K562 (cell line): Measurements from ENCODE around the gene HDAC9. TPM values are rescaled to one million over a fixed set of nuclear protein-coding genes. Genes with fewer than 3 reads are reported as not detected.

Experiments
- ATAC-seq: fragments of 200-7000 bp; cut with Tn5 transposase; 3 replicates; pipeline ENCODE4 v1.9.1; 2020; ENCODE audit warnings: moderate library complexity
- BruUV-seq: library from RNA; stranded (reverse); fragments of 400-500 nt; replicated peaks from 2 replicates; lab custom pipeline; 2021; lab: Mats Ljungman, UMichigan
- CTCF ChIA-PET: fragments of 300-600 bp; formaldehyde crosslinking; extraction: SDS; loops from one replicate; lab custom pipeline; 2021; ENCODE audit warnings: low intra/inter-chr PET ratio; lab: Yijun Ruan, JAX
- POLR2A ChIA-PET: fragments of 300-600, 350-650 bp; sonication (Branson Sonifier 250); formaldehyde crosslinking; extraction: SDS; loops from one replicate; lab custom pipeline; 2021; ENCODE audit warnings: antibody characterized with exemption, inconsistent platforms; lab: Yijun Ruan, JAX
- DNase-seq, 4 experiments: peaks; one replicate each; pipeline versions ENCODE4 v3.0.0 to v3.0.0-alpha.2; 2011 to 2018; ENCODE audit warnings: low spot score in 3 of 4, mixed read lengths in 3 of 4; ENCODE audit errors: extremely low read depth in 1 of 4
- FAIRE-seq: peaks from 2 replicates; lab custom pipeline; 2011; peaks lifted over from hg19 to GRCh38; lab: Jason Lieb, UNC
- H2AFZ ChIP-seq: 2 replicates; pipeline ENCODE4 v1.6.0; 2011; ENCODE audit warnings: low read depth, low read length, control low read depth, inconsistent platforms
- H3K27ac ChIP-seq: fragments of 200-600 bp; 3 replicates; pipeline ENCODE4 v1.8.0; 2011; ENCODE audit warnings: low read depth, mild to moderate bottlenecking, control low read depth, inconsistent platforms, low read length, moderate library complexity, mixed read lengths; ENCODE audit errors: extremely low read depth
- H3K27me3 ChIP-seq, 2 experiments: fragments of 300-600 bp in 1 of 2; 2 replicates in 1 of 2; 3 replicates in 1 of 2; pipeline versions ENCODE4 v1.6.0 to v1.8.0; 2011; ENCODE audit warnings: inconsistent platforms in 2 of 2, low read length in 2 of 2, mild to moderate bottlenecking in 1 of 2, mixed read lengths in 1 of 2, moderate library complexity in 1 of 2; ENCODE audit not compliant: control insufficient read depth in 2 of 2, insufficient read depth in 2 of 2
- H3K36me3 ChIP-seq: fragments of 300-600 bp; 3 replicates; pipeline ENCODE4 v1.8.0; 2011; ENCODE audit warnings: mild to moderate bottlenecking, low read length, inconsistent platforms; ENCODE audit not compliant: control insufficient read depth, insufficient read depth
- H3K4me1 ChIP-seq, 2 experiments: fragments of 200-600 bp in 1 of 2; replicated peaks in 1 of 2; 2 replicates in 1 of 2; 3 replicates in 1 of 2; pipeline versions ENCODE4 v1.5.1 to v1.8.0; 2011; ENCODE audit warnings: inconsistent platforms in 2 of 2, low read length in 2 of 2, mild to moderate bottlenecking in 1 of 2, mixed read lengths in 1 of 2, moderate library complexity in 1 of 2; ENCODE audit not compliant: control insufficient read depth in 2 of 2, insufficient read depth in 2 of 2
- H3K4me2 ChIP-seq: 2 replicates; pipeline ENCODE4 v1.6.1; 2011; ENCODE audit warnings: low read length, control low read depth, inconsistent platforms, mixed read lengths; ENCODE audit not compliant: insufficient read depth
- H3K4me3 ChIP-seq: fragments of 200-600 bp; sonication (generic), shearing (Covaris generic); 2 replicates; pipeline ENCODE4 v1.5.1; 2016; ENCODE audit warnings: control low read depth, inconsistent platforms
- H3K79me2 ChIP-seq: fragments of 200-600 bp; 3 replicates; pipeline ENCODE4 v1.8.0; 2011; ENCODE audit warnings: low read length, inconsistent platforms; ENCODE audit not compliant: control insufficient read depth, insufficient read depth
- H3K9ac ChIP-seq, 2 experiments: 2 replicates each; pipeline versions ENCODE4 v1.6.0 to v1.6.1; 2011; ENCODE audit warnings: low read depth in 2 of 2, low read length in 2 of 2, control low read depth in 1 of 2, inconsistent platforms in 1 of 2, mild to moderate bottlenecking in 1 of 2, mixed read lengths in 1 of 2; ENCODE audit not compliant: insufficient read depth in 1 of 2
- H3K9me1 ChIP-seq: one replicate; pipeline ENCODE4 v1.6.0; 2011; ENCODE audit warnings: inconsistent platforms, mild to moderate bottlenecking, low read length, moderate library complexity; ENCODE audit not compliant: control insufficient read depth, insufficient read depth
- H3K9me3 ChIP-seq: replicated peaks from 2 replicates; pipeline ENCODE4 v1.5.1; 2011; ENCODE audit warnings: low read depth, low read length, inconsistent platforms; ENCODE audit not compliant: control insufficient read depth, insufficient read depth
- H4K20me1 ChIP-seq: replicated peaks from 2 replicates; pipeline ENCODE4 v1.6.1; 2011; ENCODE audit warnings: low read length, inconsistent platforms, mixed read lengths; ENCODE audit not compliant: control insufficient read depth, insufficient read depth
- ASH1L ChIP-seq: fragments of 450-650 bp; IDR thresholded peaks from 2 replicates; pipeline ENCODE4 v1.6.1; 2018; ENCODE audit warnings: borderline replicate concordance, mild to moderate bottlenecking, low read depth; ENCODE audit not compliant: partially characterized antibody
- FOXA1 ChIP-seq: fragments of 450-650 bp; IDR thresholded peaks from 2 replicates; pipeline ENCODE4 v1.6.1; 2016; ENCODE audit warnings: mild to moderate bottlenecking, borderline replicate concordance
- FOXK1 ChIP-seq: sonication (generic); formaldehyde crosslinking; IDR thresholded peaks from 2 replicates; pipeline ENCODE4 v1.8.0; 2022; ENCODE audit warnings: missing genetic modification reagents, mild to moderate bottlenecking, borderline replicate concordance
- FOXO4 ChIP-seq: fragments of 450-650 bp; formaldehyde crosslinking; IDR thresholded peaks from 2 replicates; pipeline ENCODE4 v1.4.0; 2020; ENCODE audit warnings: mild to moderate bottlenecking, moderate library complexity
- GATA2 ChIP-seq: sonication (generic); formaldehyde crosslinking; IDR thresholded peaks from 2 replicates; pipeline ENCODE4 v1.4.0; 2020; ENCODE audit warnings: mild to moderate bottlenecking, missing genetic modification reagents
- HCFC1 ChIP-seq: IDR thresholded peaks from 2 replicates; pipeline ENCODE4 v1.6.1; 2012; ENCODE audit warnings: low read depth, low read length, improper control_type of control experiment
- HMGN3 ChIP-seq: IDR thresholded peaks from 2 replicates; pipeline ENCODE4 v1.6.1; 2011; ENCODE audit warnings: borderline replicate concordance, low read depth, mild to moderate bottlenecking, mixed read lengths, low read length; ENCODE audit not compliant: insufficient read length; ENCODE audit errors: extremely low read depth
- MTA3 ChIP-seq: fragments of 450-650 bp; formaldehyde crosslinking; IDR thresholded peaks from 2 replicates; pipeline ENCODE4 v1.6.1; 2017; ENCODE audit warnings: mild to moderate bottlenecking, borderline replicate concordance
- PKNOX1 ChIP-seq: fragments of 450-650 bp; IDR thresholded peaks from 2 replicates; pipeline ENCODE4 v1.6.1; 2016
- SLC30A9 ChIP-seq: fragments of 250-450 bp; sonication (Bioruptor Pico); IDR thresholded peaks from 2 replicates; pipeline ENCODE4 v1.8.0; 2022; ENCODE audit warnings: mild to moderate bottlenecking, moderate library complexity
- SPI1 ChIP-seq: IDR thresholded peaks from 2 replicates; pipeline ENCODE4 v1.6.1; 2011; ENCODE audit warnings: low read depth, low read length, control low read depth, borderline replicate concordance
- ZC3H11A ChIP-seq: IDR thresholded peaks from 2 replicates; pipeline ENCODE4 v1.6.1; 2012; ENCODE audit warnings: low read depth, low read length, improper control_type of control experiment
- ZNF165 ChIP-seq: fragments of 250-450 bp; sonication (Bioruptor Pico); IDR thresholded peaks from 2 replicates; pipeline ENCODE4 v1.4.0; 2020; ENCODE audit warnings: borderline replicate concordance
- ZNF282 ChIP-seq: sonication (generic); formaldehyde crosslinking; IDR thresholded peaks from 2 replicates; pipeline ENCODE4 v1.8.1; 2023; ENCODE audit warnings: missing genetic modification reagents
- ZNF740 ChIP-seq, 3 experiments: fragments of 200-800 bp in 1 of 3; sonication (Bioruptor generic) in 1 of 3; sonication (generic) in 1 of 3; formaldehyde crosslinking in 1 of 3; IDR thresholded peaks; 2 replicates each; pipeline versions ENCODE4 v1.6.1 to v1.8.0; 2016 to 2022; ENCODE audit warnings: mild to moderate bottlenecking in 2 of 3, missing compliant biosample characterization in 2 of 3, missing genetic modification characterization in 2 of 3, missing genetic modification reagents in 1 of 3
- WGBS: fragments of 100-300 bp; shearing (Covaris generic); methylation state at CpG from one replicate; pipeline ENCODE4 v1.1.6; 2016; ENCODE audit warnings: low coverage, mixed read lengths; ENCODE audit not compliant: insufficient coverage; ENCODE audit errors: missing lambda C conversion rate; 5-methylcytosine and 5-hydroxymethylcytosine counted together
- in situ Hi-C: fragments of 300-500 bp; cut with MboI; formaldehyde crosslinking; loops from 4 replicates; pipeline ENCODE4 v1.15.0; 2018; ENCODE audit warnings: inconsistent platforms, mixed read lengths
- intact Hi-C: fragments of 100-400 bp; cut with micrococcal nuclease; formaldehyde crosslinking; loops from 2 replicates; pipeline ENCODE4 v1.14.2; 2022
- polyA plus RNA-seq, 8 experiments: library from polyadenylated mRNA; depleted of rRNA in 4 of 8; stranded (reverse) in 5 of 8; unstranded in 3 of 8; fragments of >200 nt; fragmentation: Nextera tagmentation in 2 of 8; fragmentation: Illumina TruSeq in 1 of 8; extraction: Ambion mirVana in 2 of 8; extraction: Trizol in 1 of 8; gene quantifications; 2 replicates each; pipeline versions ENCODE4 v1.2.1 to v1.2.3, GENCODE V29; 2011 to 2014; ENCODE audit warnings: inconsistent platforms in 1 of 8, missing spikeins in 1 of 8
- total RNA-seq, 7 experiments: library from RNA; depleted of rRNA in 6 of 7; stranded (reverse); fragments of >200 nt in 6 of 7; fragmentation: Illumina TruSeq in 2 of 7; extraction: Trizol in 2 of 7; gene quantifications; 2 replicates each; pipeline versions ENCODE4 v1.2.1 to v1.2.3, GENCODE V29; 2011 to 2021; ENCODE audit warnings: low replicate concordance in 1 of 7

HDAC9 gene
- total and polyA plus RNA-seq, 9 of the 15 experiments (the other 6 are each of a cell fraction or from before 2014, with no cell fraction given), result 0.08 to 0.91 (median 0.33) TPM

- TF ChIP-seq HMGN3 (no peak), ZNF282 (CRISPR knock-in tag) (no peak), FOXO4 (CRISPR knock-in tag) (no peak), SLC30A9 (CRISPR knock-in tag) (no peak), SPI1 (no peak), ZNF165 (no peak)
- TF ChIP-seq, all 486 proteins: peak for 0
Observed at GRCh38 chr7:18530224-18531179, 35.0 kb downstream of the HDAC9 start (continued).

GRCh38 chr7:18531539-18531938 lies 36.0 kb downstream of the HDAC9 start:
- ATAC-seq, result no peak
- no peak for FAIRE-seq
- in situ Hi-C loops, result no loop called here
- Histone ChIP-seq H3K4me3 (no peak overlapping the region), H2AFZ (no peak overlapping the region), H3K4me2 (no peak overlapping the region), H3K27ac (no peak overlapping the region), H3K9me1 (no peaks in the 10 kb centered on the region), H3K79me2 (no peaks in the 10 kb centered on the region), H3K9ac (no peak overlapping the region), H4K20me1 (no peaks in the 10 kb centered on the region), H3K4me1 (no peaks in the 10 kb centered on the region), H3K27me3 (no peaks in the 10 kb centered on the region), H3K36me3 (no peaks in the 10 kb centered on the region), H3K9me3 (no peaks in the 10 kb centered on the region; the same call in 1 of the 2 replicates)
- ChIA-PET CTCF (no interaction called here), POLR2A (no interaction called here)
- intact Hi-C loops, result no loop called here
- WGBS, result 0% methylated on average over 3 of the region's 3 CpGs
- DNase-seq, result no peak
- BruUV-seq, result no TSS peak
- no peak for TF ChIP-seq PKNOX1
- no peak for TF ChIP-seq ASH1L
- no peak for TF ChIP-seq FOXA1
- no peak for TF ChIP-seq GATA2
- TF ChIP-seq ZC3H11A, result no peak
- TF ChIP-seq ZNF740 (CRISPR knock-in tag; IDR thresholded peaks at IDR 0.05), result no peak
- no peak for TF ChIP-seq ZNF740 (tag; IDR thresholded peaks at IDR 0.05)
- no peak for TF ChIP-seq FOXK1 (CRISPR knock-in tag)
- TF ChIP-seq HCFC1, result no peak
- TF ChIP-seq MTA3, result no peak
